SJSA1 (cell line): ENCODE data around the gene CLEC4M. TPM values are rescaled to one million over a fixed set of nuclear protein-coding genes. Genes with fewer than 3 reads are reported as not detected.

Experiments
- DNase-seq, 2 experiments: peaks; one replicate each; pipeline ENCODE4 v3.0.0-alpha.2; 2015 to 2020; ENCODE audit warnings: low spot score in 2 of 2, low read depth in 1 of 2
- H3K27ac ChIP-seq: fragments of 250-450 bp; sonication (Bioruptor Pico); 2 replicates; pipeline ENCODE4 v1.5.1; 2020; ENCODE audit warnings: mild to moderate bottlenecking, moderate library complexity
- H3K27me3 ChIP-seq: fragments of 250-450 bp; sonication (Bioruptor Pico); replicated peaks from 2 replicates; pipeline ENCODE4 v1.5.1; 2020; ENCODE audit warnings: mild to moderate bottlenecking, moderate library complexity
- H3K36me3 ChIP-seq: fragments of 250-450 bp; sonication (Bioruptor Pico); 2 replicates; pipeline ENCODE4 v1.5.1; 2020; ENCODE audit warnings: mild to moderate bottlenecking
- H3K4me1 ChIP-seq: fragments of 250-450 bp; sonication (Bioruptor Pico); replicated peaks from 2 replicates; pipeline ENCODE4 v1.6.1; 2021; ENCODE audit warnings: mild to moderate bottlenecking
- H3K4me3 ChIP-seq: fragments of 250-450 bp; sonication (Bioruptor Pico); 2 replicates; pipeline ENCODE4 v1.5.1; 2020; ENCODE audit warnings: mild to moderate bottlenecking
- H3K9me3 ChIP-seq: fragments of 250-450 bp; sonication (Bioruptor Pico); replicated peaks from 2 replicates; pipeline ENCODE4 v1.5.1; 2020; ENCODE audit warnings: mild to moderate bottlenecking
- total RNA-seq: library from RNA; depleted of rRNA; stranded (reverse); fragments of >200 nt; shearing (Covaris generic); gene quantifications from 2 replicates; pipeline ENCODE4 v1.2.3, GENCODE V29; 2014

Gene CLEC4M
- total RNA-seq, 1 experiment from 2014 or later = not detected

GRCh38 chr19:7733376-7733775 is 29.7 kb upstream of the CLEC4M start:
- Histone ChIP-seq H3K27me3 (peaks cover 25% of the 10 kb centered on the region), H3K27ac (no peak overlapping the region)
- no peak for DNase-seq

GRCh38 chr19:7734220-7735203 is 28.5 kb upstream of the CLEC4M start:
- Histone ChIP-seq H3K36me3 (no peaks in the 10 kb centered on the region), H3K4me3 (no peak overlapping the region), H3K27ac (no peak overlapping the region), H3K27me3 (peaks cover 16% of the 10 kb centered on the region), H3K4me1 (no peaks in the 10 kb centered on the region), H3K9me3 (no peaks in the 10 kb centered on the region)
- DNase-seq = no peak

More at GRCh38 chr19:7733376-7733775, 29.7 kb upstream of the CLEC4M start:
- no peaks in the 10 kb centered on the region for H3K9me3 ChIP-seq
- H3K4me3 ChIP-seq = no peak overlapping the region
- H3K4me1 ChIP-seq = no peaks in the 10 kb centered on the region
- H3K36me3 ChIP-seq = no peaks in the 10 kb centered on the region

- Histone ChIP-seq H3K36me3 (no peaks in the 10 kb centered on the region), H3K9me3 (no peaks in the 10 kb centered on the region), H3K4me3 (no peak overlapping the region), H3K4me1 (no peaks in the 10 kb centered on the region), H3K27me3 (peaks cover 12% of the 10 kb centered on the region), H3K27ac (no peak overlapping the region)
- DNase-seq = no peak
These were observed 26.9 kb upstream of the CLEC4M start for GRCh38 chr19:7736148-7736547.

- Histone ChIP-seq H3K9me3 (no peaks in the 10 kb centered on the region), H3K4me3 (no peak overlapping the region), H3K27me3 (peaks cover 8% of the 10 kb centered on the region), H3K27ac (no peak overlapping the region), H3K4me1 (no peaks in the 10 kb centered on the region), H3K36me3 (no peaks in the 10 kb centered on the region)
- no peak for DNase-seq
These were observed 25.8 kb upstream of the CLEC4M start for GRCh38 chr19:7737215-7737614.

GRCh38 chr19:7738023-7738422 is 25.0 kb upstream of the CLEC4M start:
- Histone ChIP-seq H3K27ac (no peak overlapping the region), H3K4me1 (no peaks in the 10 kb centered on the region), H3K27me3 (0 out of 2 replicates have a peak, but pooled peaks cover 5% of the 10 kb centered on the region), H3K36me3 (no peaks in the 10 kb centered on the region), H3K9me3 (no peaks in the 10 kb centered on the region), H3K4me3 (no peak overlapping the region)
- DNase-seq = no peak

GRCh38 chr19:7739211-7739755 is 23.8 kb upstream of the CLEC4M start:
- H3K27me3 ChIP-seq = 0 out of 2 replicates have a peak, but pooled peaks cover 5% of the 10 kb centered on the region
- H3K4me3 ChIP-seq = no peak overlapping the region
- H3K9me3 ChIP-seq = no peaks in the 10 kb centered on the region
- H3K36me3 ChIP-seq = no peaks in the 10 kb centered on the region
- DNase-seq = no peak
- H3K4me1 ChIP-seq = no peaks in the 10 kb centered on the region
- H3K27ac ChIP-seq = no peak overlapping the region

GRCh38 chr19:7739801-7740681 is 23.0 kb upstream of the CLEC4M start:
- Histone ChIP-seq H3K27ac (no peak overlapping the region), H3K4me3 (no peak overlapping the region), H3K27me3 (0 out of 2 replicates have a peak, but pooled peaks cover 5% of the 10 kb centered on the region), H3K36me3 (no peaks in the 10 kb centered on the region), H3K9me3 (no peaks in the 10 kb centered on the region), H3K4me1 (no peaks in the 10 kb centered on the region)
- no peak for DNase-seq

- H3K27me3 ChIP-seq = 0 out of 2 replicates have a peak, but pooled peaks cover 5% of the 10 kb centered on the region
- no peaks in the 10 kb centered on the region for H3K36me3 ChIP-seq
- no peaks in the 10 kb centered on the region for H3K9me3 ChIP-seq
These were observed 22.4 kb upstream of the CLEC4M start for GRCh38 chr19:7740682-7741054.

GRCh38 chr19:7742575-7742974 is 20.5 kb upstream of the CLEC4M start:
- Histone ChIP-seq H3K27ac (no peak overlapping the region), H3K36me3 (no peaks in the 10 kb centered on the region), H3K4me1 (no peaks in the 10 kb centered on the region), H3K27me3 (0 out of 2 replicates have a peak, but pooled peaks cover 5% of the 10 kb centered on the region), H3K9me3 (no peaks in the 10 kb centered on the region), H3K4me3 (no peak overlapping the region)
- DNase-seq = no peak

More at GRCh38 chr19:7740682-7741054, 22.4 kb upstream of the CLEC4M start:
- Histone ChIP-seq H3K4me1 (no peaks in the 10 kb centered on the region), H3K4me3 (no peak overlapping the region), H3K27ac (no peak overlapping the region)
- DNase-seq = no peak

GRCh38 chr19:7742991-7743390 is 20.1 kb upstream of the CLEC4M start:
- Histone ChIP-seq H3K27me3 (0 out of 2 replicates have a peak, but pooled peaks cover 5% of the 10 kb centered on the region), H3K4me1 (no peaks in the 10 kb centered on the region), H3K9me3 (no peaks in the 10 kb centered on the region), H3K27ac (no peak overlapping the region), H3K4me3 (no peak overlapping the region), H3K36me3 (no peaks in the 10 kb centered on the region)
- no peak for DNase-seq

- DNase-seq = no peak
- no peaks in the 10 kb centered on the region for H3K9me3 ChIP-seq
These were observed 19.6 kb upstream of the CLEC4M start for GRCh38 chr19:7743425-7743841.

GRCh38 chr19:7744199-7744786 is 18.8 kb upstream of the CLEC4M start:
- 0 out of 2 replicates have a peak, but pooled peaks cover 2% of the 10 kb centered on the region for H3K27me3 ChIP-seq
- H3K4me3 ChIP-seq = no peak overlapping the region
- no peaks in the 10 kb centered on the region for H3K9me3 ChIP-seq
- H3K4me1 ChIP-seq = no peaks in the 10 kb centered on the region
- no peak for DNase-seq
- H3K27ac ChIP-seq = no peak overlapping the region
- H3K36me3 ChIP-seq = no peaks in the 10 kb centered on the region

More at GRCh38 chr19:7743425-7743841, 19.6 kb upstream of the CLEC4M start:
- H3K4me3 ChIP-seq = no peak overlapping the region
- no peaks in the 10 kb centered on the region for H3K36me3 ChIP-seq
- H3K27ac ChIP-seq = no peak overlapping the region
- no peaks in the 10 kb centered on the region for H3K4me1 ChIP-seq
- 0 out of 2 replicates have a peak, but pooled peaks cover 5% of the 10 kb centered on the region for H3K27me3 ChIP-seq
